HG03439 (cell line): ENCODE data around the gene MORC4.

Experiments
- ATAC-seq: cut with Tn5 transposase; IDR thresholded peaks from one replicate; pipeline ENCODE4 v1.9.1; 2021; ENCODE audit warnings: mild to moderate bottlenecking, moderate library complexity; ENCODE audit not compliant: unreplicated experiment

MORC4 gene

GRCh38 chrX:106954041-106954440, 46.0 kb downstream of the MORC4 start:
- ATAC-seq = no peak

- ATAC-seq = no peak
Observed at GRCh38 chrX:106952988-106953387, 47.0 kb downstream of the MORC4 start.

- ATAC-seq = no peak
Observed at GRCh38 chrX:106952538-106952937, 47.5 kb downstream of the MORC4 start.

- no peak for ATAC-seq
Observed at GRCh38 chrX:106952089-106952488, 47.9 kb downstream of the MORC4 start.

GRCh38 chrX:106951230-106951629, 48.8 kb downstream of the MORC4 start:
- ATAC-seq = no peak

- no peak for ATAC-seq
Observed at GRCh38 chrX:106950381-106950780, 49.6 kb downstream of the MORC4 start.

GRCh38 chrX:106949366-106949765, 50.6 kb downstream of the MORC4 start:
- no peak for ATAC-seq

GRCh38 chrX:106948641-106949040, 51.4 kb downstream of the MORC4 start:
- ATAC-seq = no peak

- no peak for ATAC-seq
Observed at GRCh38 chrX:106946464-106946863, 53.5 kb downstream of the MORC4 start.

GRCh38 chrX:106940068-106940467, 59.9 kb downstream of the MORC4 start:
- ATAC-seq = no peak

- ATAC-seq = no peak
Observed at GRCh38 chrX:106939566-106939965, 60.4 kb downstream of the MORC4 start.

GRCh38 chrX:106936246-106936645, 63.8 kb downstream of the MORC4 start:
- no peak for ATAC-seq

GRCh38 chrX:106935175-106935574, 64.8 kb downstream of the MORC4 start:
- ATAC-seq = no peak

- no peak for ATAC-seq
Observed at GRCh38 chrX:106933538-106933961, 66.5 kb downstream of the MORC4 start.

- no peak for ATAC-seq
Observed at GRCh38 chrX:106932960-106933537, 67.0 kb downstream of the MORC4 start.

- no peak for ATAC-seq
Observed at GRCh38 chrX:106932492-106932923, 67.5 kb downstream of the MORC4 start.

GRCh38 chrX:106931831-106932491, 68.1 kb downstream of the MORC4 start:
- no peak for ATAC-seq

- no peak for ATAC-seq
Observed at GRCh38 chrX:106928227-106928626, 71.8 kb downstream of the MORC4 start.

- no peak for ATAC-seq
Observed at GRCh38 chrX:106927700-106928099, 72.3 kb downstream of the MORC4 start.

GRCh38 chrX:106927023-106927422, 73.0 kb downstream of the MORC4 start:
- no peak for ATAC-seq

GRCh38 chrX:106921637-106922036, 78.4 kb downstream of the MORC4 start:
- no peak for ATAC-seq

- ATAC-seq = no peak
Observed at GRCh38 chrX:106919932-106920452, 80.0 kb downstream of the MORC4 start, which contains the start of gene CLDN2. Gene CLDN2, plus strand, starts transcription at chrX:106920402. Its CDS starts 7,827 bp downstream, at chrX:106928229.
